GM12875 (cell line): ENCODE measurements around the gene NR0B2.

Experiments used
- H3K4me3 ChIP-seq: one replicate; pipeline ENCODE4 v1.5.1; 2011; ENCODE audit warnings: low read depth, low read length, control low read depth
- TF ChIP-seq, protein P1 (sequence below): IDR thresholded peaks from 2 replicates; pipeline ENCODE4 v1.5.1; 2011; ENCODE audit warnings: low read depth, mild to moderate bottlenecking, control low read depth, inconsistent platforms, low read length, moderate library complexity, borderline replicate concordance; ENCODE audit not compliant: insufficient read depth

The NR0B2 gene

DNA sequence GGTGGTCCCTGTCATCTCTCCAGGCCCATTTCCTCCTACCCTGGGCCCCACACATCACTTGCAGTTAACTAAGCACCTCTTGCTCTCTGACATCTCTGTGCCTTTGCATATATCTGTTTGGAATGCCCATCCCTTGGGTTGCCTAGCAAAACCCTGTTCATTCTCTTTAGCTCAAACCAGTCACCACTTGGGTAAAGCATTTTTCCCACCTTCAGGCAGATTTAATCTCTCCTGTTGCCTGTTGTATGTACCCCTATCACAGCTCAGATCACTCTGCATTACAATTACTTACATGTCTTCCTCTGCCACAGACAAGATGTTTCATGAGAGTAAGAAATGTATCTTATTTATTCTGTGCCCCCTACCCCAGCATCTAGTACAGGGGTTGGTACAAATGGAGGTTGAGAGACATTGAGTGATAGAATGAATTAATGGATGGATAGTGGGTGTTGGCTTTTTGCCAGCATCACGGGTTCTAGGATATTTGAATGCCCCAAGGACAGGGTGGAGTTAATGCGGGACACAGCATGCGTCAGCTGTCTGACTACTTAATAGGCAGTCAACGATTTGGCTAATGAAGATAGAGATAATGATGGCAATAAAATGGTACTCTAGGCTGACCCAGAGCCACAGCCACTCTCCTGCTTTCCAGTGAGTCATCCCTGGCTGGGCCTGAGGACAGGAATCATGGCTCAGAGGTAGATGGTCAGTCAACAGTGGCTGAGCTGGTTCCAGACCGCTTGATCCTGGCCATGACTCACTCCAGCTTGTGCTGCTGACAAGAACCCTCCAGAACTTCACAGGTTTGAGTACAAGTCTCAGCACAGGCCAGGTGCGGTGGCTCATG is 6.5 kb downstream of the NR0B2 start:
- H3K4me3 ChIP-seq = no peak overlapping the region
- TF ChIP-seq, protein P1, sequence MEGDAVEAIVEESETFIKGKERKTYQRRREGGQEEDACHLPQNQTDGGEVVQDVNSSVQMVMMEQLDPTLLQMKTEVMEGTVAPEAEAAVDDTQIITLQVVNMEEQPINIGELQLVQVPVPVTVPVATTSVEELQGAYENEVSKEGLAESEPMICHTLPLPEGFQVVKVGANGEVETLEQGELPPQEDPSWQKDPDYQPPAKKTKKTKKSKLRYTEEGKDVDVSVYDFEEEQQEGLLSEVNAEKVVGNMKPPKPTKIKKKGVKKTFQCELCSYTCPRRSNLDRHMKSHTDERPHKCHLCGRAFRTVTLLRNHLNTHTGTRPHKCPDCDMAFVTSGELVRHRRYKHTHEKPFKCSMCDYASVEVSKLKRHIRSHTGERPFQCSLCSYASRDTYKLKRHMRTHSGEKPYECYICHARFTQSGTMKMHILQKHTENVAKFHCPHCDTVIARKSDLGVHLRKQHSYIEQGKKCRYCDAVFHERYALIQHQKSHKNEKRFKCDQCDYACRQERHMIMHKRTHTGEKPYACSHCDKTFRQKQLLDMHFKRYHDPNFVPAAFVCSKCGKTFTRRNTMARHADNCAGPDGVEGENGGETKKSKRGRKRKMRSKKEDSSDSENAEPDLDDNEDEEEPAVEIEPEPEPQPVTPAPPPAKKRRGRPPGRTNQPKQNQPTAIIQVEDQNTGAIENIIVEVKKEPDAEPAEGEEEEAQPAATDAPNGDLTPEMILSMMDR = no peak

DNA sequence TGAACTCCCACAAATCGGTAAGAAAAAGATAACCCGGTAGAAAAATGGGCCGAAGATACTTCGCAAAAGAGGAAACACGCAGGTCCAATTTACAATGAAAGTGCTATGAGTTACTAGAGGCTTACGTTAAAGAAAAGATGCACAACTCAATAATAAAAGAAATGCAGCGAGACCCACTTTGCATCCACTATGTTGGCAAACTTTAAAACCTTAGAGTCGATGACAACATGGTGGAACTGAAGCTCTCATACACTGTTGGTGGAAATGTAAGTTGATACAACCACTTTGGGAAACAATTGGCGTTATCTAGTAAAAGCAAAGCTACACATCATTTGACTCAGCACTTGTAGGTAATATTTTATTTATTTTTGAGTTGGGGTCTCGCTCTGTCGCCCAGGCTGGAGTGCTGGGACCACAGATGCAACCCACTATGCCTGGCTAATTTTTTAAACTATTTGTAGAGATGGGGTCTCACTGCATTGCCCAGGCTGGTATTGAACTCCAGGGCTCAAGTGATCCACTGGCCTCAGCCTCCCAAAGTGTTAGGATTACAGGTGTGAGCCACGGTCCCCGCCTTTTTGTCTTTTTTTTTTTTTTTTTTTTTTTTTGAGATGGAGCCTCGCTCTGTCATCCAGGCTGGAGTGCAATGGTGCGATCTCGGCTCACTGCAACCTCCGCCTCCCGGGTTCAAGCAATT is 12.8 kb downstream of the NR0B2 start:
- TF ChIP-seq, protein P1 = no peak
- H3K4me3 ChIP-seq = peak overlapping the region; percentile 78

DNA sequence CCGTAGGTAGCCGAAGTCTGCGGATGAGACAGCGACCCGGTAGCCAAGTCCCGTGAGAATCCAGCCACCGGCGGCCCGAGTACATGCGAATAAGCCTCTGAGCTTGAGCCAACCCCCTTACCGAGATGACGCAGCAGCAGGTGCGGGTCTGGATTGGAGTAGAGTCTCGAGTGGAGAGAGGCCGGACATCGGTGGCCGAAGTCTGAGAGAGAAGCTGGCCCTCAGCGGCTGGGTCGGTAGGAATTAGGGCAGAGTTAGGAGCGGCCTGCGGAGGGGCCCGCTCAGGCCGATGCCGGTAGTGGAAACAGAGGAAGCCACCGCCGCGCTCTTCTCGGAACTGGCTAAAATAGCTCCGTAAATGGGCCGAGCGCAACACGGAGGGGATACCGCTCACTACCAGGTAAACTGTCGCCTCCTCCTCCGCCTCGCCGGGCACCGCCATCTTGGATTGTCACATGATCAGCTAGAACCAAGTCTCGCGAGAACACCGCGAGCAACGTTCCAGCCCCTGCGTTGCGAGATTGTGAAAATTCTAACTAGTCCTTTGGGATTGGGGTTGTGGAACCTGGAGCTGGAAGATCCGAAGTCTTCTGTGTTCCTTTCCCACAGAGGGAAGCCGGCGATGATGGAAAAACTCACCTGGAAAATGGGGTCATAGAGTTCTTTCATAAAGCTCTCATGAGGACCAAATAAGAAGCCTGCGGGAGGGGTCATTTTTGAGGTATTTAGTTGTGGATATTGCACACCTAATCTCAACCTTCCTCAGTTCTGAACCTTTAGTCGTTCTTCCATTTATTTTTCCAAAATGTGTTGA is 13.6 kb downstream of the NR0B2 start, which contains the start of gene GPATCH3:
TSS of gene GPATCH3 (minus strand) at position 467 of the 814 bp plus-strand sequence. CDS start at position 442, 25 bp downstream.
- peak within 1 kb of the TSS; percentile 78 for H3K4me3 ChIP-seq
- TF ChIP-seq, protein P1 = no peak

DNA sequence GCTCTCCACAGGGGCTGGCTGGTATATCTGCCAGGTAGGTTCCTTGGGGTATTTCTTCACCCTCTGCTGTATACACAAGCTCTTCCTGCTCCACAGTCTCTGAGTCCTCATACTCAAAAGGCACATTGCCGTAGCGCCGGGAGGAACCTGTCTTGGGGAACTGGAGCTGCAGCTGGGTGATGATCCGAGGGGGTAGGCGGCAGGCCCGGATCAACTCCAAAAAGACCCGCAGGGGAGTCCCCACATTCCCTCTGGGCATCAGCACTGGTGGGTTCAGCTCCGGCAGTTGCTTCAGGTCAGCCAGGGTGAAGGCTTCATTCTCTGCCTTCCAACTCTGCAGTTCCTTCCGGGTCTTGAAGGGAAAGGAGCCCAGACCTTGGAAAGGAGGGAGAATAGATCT is 16.4 kb downstream of the NR0B2 start:
- H3K4me3 ChIP-seq = no peak overlapping the region
- TF ChIP-seq, protein P1 = no peak

DNA sequence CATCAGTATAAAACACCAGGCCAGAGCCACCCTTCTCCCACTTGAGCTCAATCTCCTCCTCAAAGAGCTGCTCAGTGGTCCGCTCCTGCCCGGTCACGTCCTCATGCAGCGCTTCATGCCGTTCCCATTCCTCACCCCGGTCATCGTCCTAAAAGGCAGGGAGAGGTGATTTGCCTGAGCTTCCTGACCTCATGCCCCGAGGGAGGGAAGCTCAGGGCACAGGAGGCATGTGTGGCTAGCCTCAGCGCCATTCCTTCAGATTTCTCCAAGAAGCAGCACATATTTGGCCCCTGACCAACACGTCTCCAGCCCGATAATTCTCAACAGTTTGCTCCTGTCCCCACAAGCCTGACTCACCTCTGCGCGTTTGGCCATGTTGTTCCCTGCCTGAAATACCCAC is 19.5 kb downstream of the NR0B2 start:
- TF ChIP-seq, protein P1 = no peak
- H3K4me3 ChIP-seq = no peak overlapping the region

DNA sequence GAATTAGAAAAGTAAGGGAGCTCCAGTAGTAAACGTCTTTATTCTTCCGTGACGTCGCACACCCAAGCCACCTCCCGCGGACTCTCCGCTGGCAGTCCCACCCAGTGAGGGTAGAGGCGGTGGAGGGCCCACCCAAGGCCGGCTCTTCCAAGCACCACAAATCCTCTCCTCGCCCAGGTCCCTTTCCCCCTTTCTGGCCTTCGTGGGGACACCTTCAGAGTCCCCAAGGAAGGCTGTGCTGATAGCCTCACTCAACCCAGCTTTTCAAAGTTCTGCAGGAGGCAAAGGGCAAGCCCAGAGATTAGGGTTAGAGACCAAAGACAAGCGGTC is 23.3 kb downstream of the NR0B2 start:
- TF ChIP-seq, protein P1 = no peak
- peak overlapping the region; percentile 81 for H3K4me3 ChIP-seq
